WTC11 (cell line): ENCODE measurements around the gene JCAD. TPM values are rescaled to one million over a fixed set of nuclear protein-coding genes. Genes with fewer than 3 reads are reported as not detected.
"Not testable (repeated sequence)": the region's sequence is repeated elsewhere in the genome, so short reads cannot be mapped to it uniquely, and the experiment has no call there.

ENCODE experiments used
- ATAC-seq: fragments of 200-7000 bp; cut with Tn5 transposase; 2 replicates; pipeline ENCODE4 v1.10.0; 2021; ENCODE audit warnings: mild to moderate bottlenecking, moderate library complexity
- CTCF ChIA-PET: fragments of 300-600 bp; sonication (Branson Sonifier 250); formaldehyde crosslinking; loops from one replicate; lab custom pipeline; 2021; ENCODE audit warnings: antibody characterized with exemption; lab: Charles Lee
- POLR2A ChIA-PET: fragments of 350-600 bp; sonication (Branson Sonifier 250); formaldehyde crosslinking; loops from one replicate; lab custom pipeline; 2021; ENCODE audit warnings: antibody characterized with exemption; lab: Charles Lee
- DNase-seq: peaks from one replicate; pipeline ENCODE4 v3.0.0; 2021; ENCODE audit warnings: low spot score
- H3K27ac Mint-ChIP-seq: 2 replicates; pipeline ENCODE4 v1.8.0; 2021; ENCODE audit warnings: mixed read lengths
- H3K27me3 Mint-ChIP-seq: 2 replicates; pipeline ENCODE4 v1.8.0; 2021; ENCODE audit warnings: low read depth, mild to moderate bottlenecking, moderate library complexity, mixed read lengths
- H3K36me3 Mint-ChIP-seq: 2 replicates; pipeline ENCODE4 v1.8.0; 2021; ENCODE audit warnings: mixed read lengths
- H3K4me1 Mint-ChIP-seq: 2 replicates; pipeline ENCODE4 v1.8.0; 2022; ENCODE audit warnings: mixed read lengths
- H3K4me3 Mint-ChIP-seq: 2 replicates; pipeline ENCODE4 v1.8.0; 2021; ENCODE audit warnings: mild to moderate bottlenecking, moderate library complexity, mixed read lengths
- H3K9me3 Mint-ChIP-seq: 2 replicates; pipeline ENCODE4 v1.8.0; 2021; ENCODE audit warnings: mixed read lengths
- ATF1 ChIP-seq: sonication (generic); formaldehyde crosslinking; IDR thresholded peaks from 2 replicates; pipeline ENCODE4 v1.8.1; 2023; ENCODE audit warnings: mild to moderate bottlenecking, moderate library complexity, missing genetic modification reagents
- CREB1 ChIP-seq: sonication (generic); formaldehyde crosslinking; IDR thresholded peaks from 2 replicates; pipeline ENCODE4 v1.8.0; 2023; ENCODE audit warnings: mild to moderate bottlenecking, missing genetic modification reagents
- ELF4 ChIP-seq: sonication (generic); formaldehyde crosslinking; IDR thresholded peaks from 2 replicates; pipeline ENCODE4 v1.8.1; 2022; ENCODE audit warnings: low read depth, mild to moderate bottlenecking, moderate library complexity, missing genetic modification reagents
- MYBL2 ChIP-seq: sonication (generic); formaldehyde crosslinking; IDR thresholded peaks from 2 replicates; pipeline ENCODE4 v1.8.1; 2023; ENCODE audit warnings: mild to moderate bottlenecking, moderate library complexity, missing genetic modification reagents
- NFE2L1 ChIP-seq: sonication (generic); formaldehyde crosslinking; IDR thresholded peaks from 2 replicates; pipeline ENCODE4 v1.8.1; 2023; ENCODE audit warnings: missing genetic modification reagents
- RELA ChIP-seq: sonication (generic); formaldehyde crosslinking; IDR thresholded peaks from 2 replicates; pipeline ENCODE4 v1.8.1; 2022; ENCODE audit warnings: missing genetic modification reagents, mild to moderate bottlenecking, borderline replicate concordance
- TEAD4 ChIP-seq: sonication (generic); formaldehyde crosslinking; IDR thresholded peaks from 2 replicates; pipeline ENCODE4 v1.8.0; 2022; ENCODE audit warnings: mild to moderate bottlenecking, missing genetic modification reagents
- TP53 ChIP-seq: sonication (generic); formaldehyde crosslinking; IDR thresholded peaks from 2 replicates; pipeline ENCODE4 v1.8.1; 2023; ENCODE audit warnings: mild to moderate bottlenecking, missing genetic modification reagents
- ZNF219 ChIP-seq: sonication (generic); formaldehyde crosslinking; IDR thresholded peaks from 2 replicates; pipeline ENCODE4 v1.8.0; 2023; ENCODE audit warnings: missing genetic modification reagents, mild to moderate bottlenecking, borderline replicate concordance
- ZNF232 ChIP-seq: sonication (generic); formaldehyde crosslinking; IDR thresholded peaks from 2 replicates; pipeline ENCODE4 v1.8.0; 2022; ENCODE audit warnings: mild to moderate bottlenecking, missing genetic modification reagents
- total RNA-seq: library from RNA; stranded (reverse); gene quantifications from 3 replicates; pipeline ENCODE4 v1.2.3, GENCODE V29; 2021
- TF ChIP-seq, protein P1 (sequence below): fragments of 250-450 bp; sonication (Bioruptor Pico); conservative IDR thresholded peaks from 2 replicates; pipeline ENCODE4 v1.9.0; 2021; ENCODE audit warnings: mild to moderate bottlenecking
- TF ChIP-seq, protein P2 (sequence below): sonication (generic); formaldehyde crosslinking; IDR thresholded peaks from 2 replicates; pipeline ENCODE4 v1.8.0; 2023; ENCODE audit warnings: missing genetic modification reagents
- TF ChIP-seq, protein P3 (sequence below): fragments of 250-450 bp; sonication (Bioruptor Pico); IDR thresholded peaks from 2 replicates; pipeline ENCODE4 v2.1.2; 2022; ENCODE audit warnings: mild to moderate bottlenecking, moderate library complexity
- TF ChIP-seq, protein P4 (sequence below): sonication (generic); formaldehyde crosslinking; IDR thresholded peaks from 2 replicates; pipeline ENCODE4 v1.8.0; 2022; ENCODE audit warnings: mild to moderate bottlenecking, missing genetic modification reagents
- TF ChIP-seq, protein P5 (sequence below): sonication (generic); formaldehyde crosslinking; IDR thresholded peaks from 2 replicates; pipeline ENCODE4 v1.8.1; 2022; ENCODE audit warnings: low read depth, missing genetic modification reagents, borderline replicate concordance
- TF ChIP-seq, protein P6 (sequence below): fragments of 250-450 bp; sonication (Bioruptor Pico); IDR thresholded peaks from 2 replicates; pipeline ENCODE4 v1.9.0; 2021; ENCODE audit warnings: moderate library complexity, mild to moderate bottlenecking, inconsistent platforms, borderline replicate concordance
- TF ChIP-seq, protein P7 (sequence below): sonication (generic); formaldehyde crosslinking; IDR thresholded peaks from 2 replicates; pipeline ENCODE4 v1.8.0; 2022; ENCODE audit warnings: missing genetic modification reagents

JCAD gene
- total RNA-seq, 1 experiment from 2014 or later = 1.8 TPM

DNA sequence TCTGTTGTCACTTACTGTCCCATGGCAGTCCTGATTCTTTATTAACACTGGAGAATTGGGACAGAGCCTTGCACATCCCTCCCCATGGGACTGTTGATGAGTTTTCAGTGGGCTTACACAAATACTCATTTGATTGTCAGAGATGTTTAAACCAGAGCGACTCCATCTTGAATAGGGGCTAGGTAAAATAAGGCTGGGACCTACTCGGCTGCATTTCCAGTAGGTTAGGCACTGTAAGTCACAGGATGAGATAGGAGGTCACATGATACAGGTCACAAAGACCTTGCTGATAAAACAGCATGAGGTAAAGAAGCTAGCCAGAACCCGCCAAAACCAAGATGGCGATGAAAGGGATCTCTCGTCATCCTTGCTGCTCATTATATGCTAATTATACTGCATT, 47.6 kb upstream of the JCAD start (continued):
- TF ChIP-seq, protein P1, sequence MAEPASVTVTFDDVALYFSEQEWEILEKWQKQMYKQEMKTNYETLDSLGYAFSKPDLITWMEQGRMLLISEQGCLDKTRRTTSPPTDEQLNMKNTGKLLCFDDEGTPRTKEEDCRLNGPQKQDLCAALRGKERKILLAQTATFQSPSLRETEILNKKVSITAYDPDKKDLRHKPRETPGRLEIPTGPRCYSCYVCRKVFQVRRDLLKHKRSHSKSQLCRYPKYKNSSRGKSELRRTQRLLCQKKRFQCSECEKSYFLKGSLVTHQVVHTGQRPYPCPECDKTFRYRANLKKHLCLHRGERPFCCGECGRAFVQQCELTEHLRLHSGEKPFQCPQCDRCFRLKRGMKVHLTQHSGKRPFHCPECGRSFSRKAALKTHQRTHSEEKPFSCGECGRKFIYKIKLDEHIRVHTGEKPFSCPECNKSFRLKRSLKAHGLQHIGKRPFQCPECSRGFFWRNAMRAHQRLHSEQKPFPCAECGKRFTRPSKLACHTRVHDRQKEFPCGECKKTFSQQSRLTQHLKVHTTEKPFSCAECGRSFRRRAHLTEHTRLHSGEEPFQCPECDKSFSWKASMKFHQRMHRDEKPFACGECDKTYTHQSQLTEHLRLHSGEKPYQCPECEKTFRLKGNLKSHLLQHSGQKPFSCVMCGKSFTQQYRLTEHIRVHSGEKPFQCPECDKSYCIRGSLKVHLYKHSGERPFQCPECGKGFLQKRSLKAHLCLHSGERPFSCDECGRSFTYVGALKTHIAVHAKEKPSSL (CRISPR knock-in tag) = no peak

DNA sequence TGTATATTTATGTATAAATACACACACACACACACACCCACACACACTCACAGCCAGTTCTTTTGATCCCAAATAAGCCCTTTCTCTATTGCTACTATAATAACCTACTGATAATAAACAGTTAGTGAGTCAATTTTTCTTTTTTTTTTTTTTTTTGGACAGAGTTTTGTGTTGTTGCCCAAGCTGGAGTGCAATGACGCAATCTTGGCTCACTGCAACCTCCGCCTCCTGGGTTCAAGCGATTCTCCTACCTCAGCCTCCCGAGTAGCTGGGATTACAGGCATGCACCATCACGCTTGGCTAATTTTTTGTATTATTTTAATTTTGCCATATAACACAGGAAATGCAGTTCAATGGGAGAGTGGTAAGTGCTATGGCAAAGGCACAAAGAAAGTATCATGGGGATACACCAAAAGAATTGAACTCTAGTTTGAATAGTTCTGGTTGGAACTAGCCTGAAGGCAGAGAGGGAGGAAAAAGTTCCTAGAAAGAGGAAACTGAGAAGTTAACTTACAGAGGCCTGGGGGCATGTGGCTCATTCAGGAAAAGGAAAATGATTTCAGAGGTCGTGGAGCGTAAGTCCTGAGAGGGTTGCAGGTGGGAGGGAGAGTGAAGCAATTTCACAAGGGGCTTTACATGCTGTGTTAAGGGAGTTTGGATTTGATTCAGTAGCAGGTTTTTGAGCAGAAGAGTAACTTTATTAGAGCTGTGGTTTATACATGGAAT, 44.4 kb upstream of the JCAD start:
- no peaks in the 10 kb centered on the region for H3K36me3 Mint-ChIP-seq
- CTCF ChIA-PET = no interaction called here

DNA sequence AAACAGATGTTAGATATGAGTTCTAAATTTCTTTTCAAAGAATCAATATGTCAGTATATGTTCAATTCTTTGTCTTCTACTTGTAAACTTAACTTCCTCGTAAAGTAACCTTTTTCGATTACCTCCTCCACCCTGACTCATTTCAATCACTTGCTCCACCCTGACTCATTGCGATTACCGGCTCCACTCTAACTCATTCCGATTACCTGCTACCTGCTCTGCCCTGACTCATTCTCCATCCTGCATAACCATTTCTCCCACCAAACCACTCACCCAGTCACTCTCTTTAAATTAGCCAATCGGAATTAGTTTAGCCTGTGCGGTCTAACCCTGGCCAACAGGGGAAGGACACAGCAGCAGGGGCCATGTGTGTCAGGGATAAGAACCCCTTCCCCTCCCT, 40.3 kb upstream of the JCAD start:
- peaks cover 11% of the 10 kb centered on the region for H3K4me1 Mint-ChIP-seq
- peaks cover 13% of the 10 kb centered on the region for H3K9me3 Mint-ChIP-seq
- H3K27me3 Mint-ChIP-seq, CTCF ChIA-PET, H3K36me3 Mint-ChIP-seq, H3K4me3 Mint-ChIP-seq, DNase-seq, ATAC-seq, POLR2A ChIA-PET, H3K27ac Mint-ChIP-seq: not testable (repeated sequence)

More for the DNA sequence above, 44.4 kb upstream of the JCAD start:
- no peak for DNase-seq
- Mint-ChIP-seq H3K27me3 (no peaks in the 10 kb centered on the region), H3K27ac (no peak overlapping the region), H3K4me3 (no peak overlapping the region), H3K4me1 (peaks cover 8% of the 10 kb centered on the region), H3K9me3 (peaks cover 13% of the 10 kb centered on the region)
- no peak for TF ChIP-seq TEAD4 (CRISPR knock-in tag)
- no peak for TF ChIP-seq NFE2L1 (CRISPR knock-in tag)
- TF ChIP-seq TP53 = no peak
- TF ChIP-seq RELA (CRISPR knock-in tag) = no peak
- TF ChIP-seq, protein P2, sequence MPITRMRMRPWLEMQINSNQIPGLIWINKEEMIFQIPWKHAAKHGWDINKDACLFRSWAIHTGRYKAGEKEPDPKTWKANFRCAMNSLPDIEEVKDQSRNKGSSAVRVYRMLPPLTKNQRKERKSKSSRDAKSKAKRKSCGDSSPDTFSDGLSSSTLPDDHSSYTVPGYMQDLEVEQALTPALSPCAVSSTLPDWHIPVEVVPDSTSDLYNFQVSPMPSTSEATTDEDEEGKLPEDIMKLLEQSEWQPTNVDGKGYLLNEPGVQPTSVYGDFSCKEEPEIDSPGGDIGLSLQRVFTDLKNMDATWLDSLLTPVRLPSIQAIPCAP = no peak
- TF ChIP-seq ZNF232 (CRISPR knock-in tag) = no peak
- ATAC-seq = no peak
- POLR2A ChIA-PET = no interaction called here

DNA sequence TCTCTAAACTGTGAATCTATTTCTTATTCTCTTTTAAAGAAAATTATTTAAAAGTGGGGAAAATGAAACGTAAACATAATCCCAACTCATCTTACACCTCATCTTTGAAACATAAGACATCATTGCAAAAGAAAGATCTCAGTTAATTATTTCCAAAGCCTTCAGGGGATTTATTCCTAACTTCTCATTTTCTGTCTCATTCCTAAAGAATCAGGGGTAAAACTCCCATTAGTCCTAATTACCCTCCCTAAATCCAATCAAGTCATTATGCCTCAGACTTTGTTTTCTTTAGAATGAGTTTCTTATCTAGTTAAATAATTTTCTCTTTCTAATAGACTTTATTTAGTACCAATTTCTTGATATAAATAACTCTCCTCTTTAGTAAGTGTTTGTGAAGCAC, 39.7 kb upstream of the JCAD start:
- no peak overlapping the region for H3K27ac Mint-ChIP-seq
- ATAC-seq (no peak), DNase-seq (no peak)
- ChIA-PET CTCF (no interaction called here), POLR2A (no interaction called here)
- H3K27me3 Mint-ChIP-seq = no peaks in the 10 kb centered on the region
- peaks cover 10% of the 10 kb centered on the region for H3K4me1 Mint-ChIP-seq
- H3K36me3 Mint-ChIP-seq = no peaks in the 10 kb centered on the region
- H3K9me3 Mint-ChIP-seq = peaks cover 13% of the 10 kb centered on the region
- no peak overlapping the region for H3K4me3 Mint-ChIP-seq
- TF ChIP-seq TP53 (no peak), CREB1 (CRISPR knock-in tag) (no peak), ATF1 (CRISPR knock-in tag) (no peak), ELF4 (CRISPR knock-in tag) (no peak), RELA (CRISPR knock-in tag) (no peak), MYBL2 (CRISPR knock-in tag) (no peak), ZNF219 (CRISPR knock-in tag) (no peak)
- TF ChIP-seq, protein P3, sequence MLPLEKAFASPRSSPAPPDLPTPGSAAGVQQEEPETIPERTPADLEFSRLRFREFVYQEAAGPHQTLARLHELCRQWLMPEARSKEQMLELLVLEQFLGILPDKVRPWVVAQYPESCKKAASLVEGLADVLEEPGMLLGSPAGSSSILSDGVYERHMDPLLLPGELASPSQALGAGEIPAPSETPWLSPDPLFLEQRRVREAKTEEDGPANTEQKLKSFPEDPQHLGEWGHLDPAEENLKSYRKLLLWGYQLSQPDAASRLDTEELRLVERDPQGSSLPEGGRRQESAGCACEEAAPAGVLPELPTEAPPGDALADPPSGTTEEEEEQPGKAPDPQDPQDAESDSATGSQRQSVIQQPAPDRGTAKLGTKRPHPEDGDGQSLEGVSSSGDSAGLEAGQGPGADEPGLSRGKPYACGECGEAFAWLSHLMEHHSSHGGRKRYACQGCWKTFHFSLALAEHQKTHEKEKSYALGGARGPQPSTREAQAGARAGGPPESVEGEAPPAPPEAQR (CRISPR knock-in tag) = no peak
- TF ChIP-seq, protein P4, sequence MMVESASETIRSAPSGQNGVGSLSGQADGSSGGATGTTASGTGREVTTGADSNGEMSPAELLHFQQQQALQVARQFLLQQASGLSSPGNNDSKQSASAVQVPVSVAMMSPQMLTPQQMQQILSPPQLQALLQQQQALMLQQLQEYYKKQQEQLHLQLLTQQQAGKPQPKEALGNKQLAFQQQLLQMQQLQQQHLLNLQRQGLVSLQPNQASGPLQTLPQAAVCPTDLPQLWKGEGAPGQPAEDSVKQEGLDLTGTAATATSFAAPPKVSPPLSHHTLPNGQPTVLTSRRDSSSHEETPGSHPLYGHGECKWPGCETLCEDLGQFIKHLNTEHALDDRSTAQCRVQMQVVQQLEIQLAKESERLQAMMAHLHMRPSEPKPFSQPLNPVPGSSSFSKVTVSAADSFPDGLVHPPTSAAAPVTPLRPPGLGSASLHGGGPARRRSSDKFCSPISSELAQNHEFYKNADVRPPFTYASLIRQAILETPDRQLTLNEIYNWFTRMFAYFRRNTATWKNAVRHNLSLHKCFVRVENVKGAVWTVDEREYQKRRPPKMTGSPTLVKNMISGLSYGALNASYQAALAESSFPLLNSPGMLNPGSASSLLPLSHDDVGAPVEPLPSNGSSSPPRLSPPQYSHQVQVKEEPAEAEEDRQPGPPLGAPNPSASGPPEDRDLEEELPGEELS (CRISPR knock-in tag) = no peak
- TF ChIP-seq, protein P5, sequence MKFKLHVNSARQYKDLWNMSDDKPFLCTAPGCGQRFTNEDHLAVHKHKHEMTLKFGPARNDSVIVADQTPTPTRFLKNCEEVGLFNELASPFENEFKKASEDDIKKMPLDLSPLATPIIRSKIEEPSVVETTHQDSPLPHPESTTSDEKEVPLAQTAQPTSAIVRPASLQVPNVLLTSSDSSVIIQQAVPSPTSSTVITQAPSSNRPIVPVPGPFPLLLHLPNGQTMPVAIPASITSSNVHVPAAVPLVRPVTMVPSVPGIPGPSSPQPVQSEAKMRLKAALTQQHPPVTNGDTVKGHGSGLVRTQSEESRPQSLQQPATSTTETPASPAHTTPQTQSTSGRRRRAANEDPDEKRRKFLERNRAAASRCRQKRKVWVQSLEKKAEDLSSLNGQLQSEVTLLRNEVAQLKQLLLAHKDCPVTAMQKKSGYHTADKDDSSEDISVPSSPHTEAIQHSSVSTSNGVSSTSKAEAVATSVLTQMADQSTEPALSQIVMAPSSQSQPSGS = no peak
- TF ChIP-seq, protein P6, sequence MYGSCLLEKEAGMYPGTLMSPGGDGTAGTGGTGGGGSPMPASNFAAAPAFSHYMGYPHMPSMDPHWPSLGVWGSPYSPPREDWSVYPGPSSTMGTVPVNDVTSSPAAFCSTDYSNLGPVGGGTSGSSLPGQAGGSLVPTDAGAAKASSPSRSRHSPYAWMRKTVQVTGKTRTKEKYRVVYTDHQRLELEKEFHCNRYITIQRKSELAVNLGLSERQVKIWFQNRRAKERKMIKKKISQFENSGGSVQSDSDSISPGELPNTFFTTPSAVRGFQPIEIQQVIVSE = no peak
- TF ChIP-seq, protein P7, sequence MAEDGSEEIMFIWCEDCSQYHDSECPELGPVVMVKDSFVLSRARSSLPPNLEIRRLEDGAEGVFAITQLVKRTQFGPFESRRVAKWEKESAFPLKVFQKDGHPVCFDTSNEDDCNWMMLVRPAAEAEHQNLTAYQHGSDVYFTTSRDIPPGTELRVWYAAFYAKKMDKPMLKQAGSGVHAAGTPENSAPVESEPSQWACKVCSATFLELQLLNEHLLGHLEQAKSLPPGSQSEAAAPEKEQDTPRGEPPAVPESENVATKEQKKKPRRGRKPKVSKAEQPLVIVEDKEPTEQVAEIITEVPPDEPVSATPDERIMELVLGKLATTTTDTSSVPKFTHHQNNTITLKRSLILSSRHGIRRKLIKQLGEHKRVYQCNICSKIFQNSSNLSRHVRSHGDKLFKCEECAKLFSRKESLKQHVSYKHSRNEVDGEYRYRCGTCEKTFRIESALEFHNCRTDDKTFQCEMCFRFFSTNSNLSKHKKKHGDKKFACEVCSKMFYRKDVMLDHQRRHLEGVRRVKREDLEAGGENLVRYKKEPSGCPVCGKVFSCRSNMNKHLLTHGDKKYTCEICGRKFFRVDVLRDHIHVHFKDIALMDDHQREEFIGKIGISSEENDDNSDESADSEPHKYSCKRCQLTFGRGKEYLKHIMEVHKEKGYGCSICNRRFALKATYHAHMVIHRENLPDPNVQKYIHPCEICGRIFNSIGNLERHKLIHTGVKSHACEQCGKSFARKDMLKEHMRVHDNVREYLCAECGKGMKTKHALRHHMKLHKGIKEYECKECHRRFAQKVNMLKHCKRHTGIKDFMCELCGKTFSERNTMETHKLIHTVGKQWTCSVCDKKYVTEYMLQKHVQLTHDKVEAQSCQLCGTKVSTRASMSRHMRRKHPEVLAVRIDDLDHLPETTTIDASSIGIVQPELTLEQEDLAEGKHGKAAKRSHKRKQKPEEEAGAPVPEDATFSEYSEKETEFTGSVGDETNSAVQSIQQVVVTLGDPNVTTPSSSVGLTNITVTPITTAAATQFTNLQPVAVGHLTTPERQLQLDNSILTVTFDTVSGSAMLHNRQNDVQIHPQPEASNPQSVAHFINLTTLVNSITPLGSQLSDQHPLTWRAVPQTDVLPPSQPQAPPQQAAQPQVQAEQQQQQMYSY (CRISPR knock-in tag) = no peak
